ENCODE data around the gene NME3. TPM values are rescaled to one million over a fixed set of nuclear protein-coding genes. Genes with fewer than 3 reads are reported as not detected.

NME3 gene
- polyA plus RNA-seq, 3 donors from 2014 or later = 49.4 to 96.9 (median 82.4) TPM

- Mint-ChIP-seq H3K9me3 (no peaks in the 10 kb centered on the region), H3K27ac (peak overlapping the region; percentile 78 to 94 (median 84)), H3K27me3 (ENCODE audit: low read depth in 3 of 3) (peaks cover 7 to 12% (median 10%) of the 10 kb centered on the region in 3 donors), H3K4me3 (peak overlapping the region; percentile 84 to 92 (median 85)), H3K4me1 (peaks cover 25 to 30% of the 10 kb centered on the region in 2 donors), H3K36me3 (no peaks in the 10 kb centered on the region)
- DNase-seq = peak; percentile 42 to 53 (median 52)
These were observed 10.5 kb upstream of the NME3 start for GRCh38 chr16:1781758-1782407.

- no peak for DNase-seq
These were observed 9.9 kb upstream of the NME3 start for GRCh38 chr16:1781254-1781653.

GRCh38 chr16:1780677-1781072, 9.3 kb upstream of the NME3 start:
- Mint-ChIP-seq H3K4me1 (peaks cover 25 to 28% of the 10 kb centered on the region in 2 donors), H3K9me3 (no peaks in the 10 kb centered on the region), H3K27ac (peak overlapping the region in 2 of 6 donors; percentile 80 to 87), H3K27me3 (ENCODE audit: low read depth in 3 of 3) (peaks cover 7 to 12% (median 10%) of the 10 kb centered on the region in 3 donors), H3K4me3 (peak overlapping the region; percentile 84 to 92 (median 85)), H3K36me3 (no peaks in the 10 kb centered on the region)
- DNase-seq = no peak

More at GRCh38 chr16:1781254-1781653, 9.9 kb upstream of the NME3 start:
- peak overlapping the region; percentile 78 to 94 (median 84) for H3K27ac Mint-ChIP-seq
- no peaks in the 10 kb centered on the region for H3K36me3 Mint-ChIP-seq
- H3K27me3 Mint-ChIP-seq (ENCODE audit: low read depth in 3 of 3) = peaks cover 7 to 12% (median 10%) of the 10 kb centered on the region in 3 donors
- no peaks in the 10 kb centered on the region for H3K9me3 Mint-ChIP-seq
- peak overlapping the region; percentile 84 to 92 (median 85) for H3K4me3 Mint-ChIP-seq
- H3K4me1 Mint-ChIP-seq = peaks cover 25 to 30% of the 10 kb centered on the region in 2 donors

DNA sequence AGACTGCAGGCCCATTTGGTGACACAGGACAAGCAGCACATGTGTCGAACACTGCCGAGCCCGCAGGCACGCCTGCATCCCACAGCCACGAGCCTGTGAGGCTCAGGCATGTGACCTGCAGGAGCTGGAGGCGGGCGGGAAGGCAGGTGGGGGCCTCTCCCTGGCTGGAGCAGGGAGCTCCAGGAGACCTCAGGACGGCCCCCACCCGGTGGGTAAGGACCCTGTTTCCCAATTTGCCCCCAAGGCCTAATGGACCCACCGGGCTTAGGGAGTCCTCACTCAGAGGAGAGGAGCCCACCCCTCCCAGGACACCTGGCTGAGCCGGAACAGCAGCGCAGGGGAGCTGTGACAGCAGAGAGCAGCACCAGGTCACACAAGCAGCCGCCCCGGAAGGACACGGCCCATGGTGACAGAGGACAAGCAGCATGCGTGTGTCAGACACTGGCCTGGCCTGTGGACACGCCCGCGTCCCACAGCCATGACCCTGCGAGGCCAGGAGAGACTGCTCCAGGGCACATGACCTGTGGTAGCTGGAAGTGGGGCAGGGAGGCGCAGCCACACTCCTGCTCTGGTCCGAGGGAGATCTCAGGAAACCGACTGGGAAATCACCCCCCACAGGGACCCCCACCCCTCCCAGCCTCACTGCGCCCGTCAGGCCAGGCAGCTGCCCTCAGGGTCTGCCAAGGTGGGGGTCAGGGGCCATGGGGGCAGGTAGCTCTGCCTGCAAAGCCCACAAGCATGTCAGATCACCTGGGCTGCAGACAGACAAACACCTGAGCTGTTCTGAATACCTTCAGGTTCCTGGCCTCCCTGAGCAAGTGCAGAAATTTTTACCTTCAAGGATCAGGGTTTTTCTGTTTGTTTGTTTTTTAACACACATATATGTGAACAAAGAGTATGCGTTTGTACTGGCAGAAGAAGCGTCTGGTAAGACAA, 8.7 kb upstream of the NME3 start:
- H3K27ac Mint-ChIP-seq = peak overlapping the region in 2 of 6 donors; percentile 46 to 80
- no peaks in the 10 kb centered on the region for H3K9me3 Mint-ChIP-seq
- peak overlapping the region; percentile 38 to 92 (median 47) for H3K4me3 Mint-ChIP-seq
- H3K36me3 Mint-ChIP-seq = no peaks in the 10 kb centered on the region
- H3K27me3 Mint-ChIP-seq (ENCODE audit: low read depth in 3 of 3) = peaks cover 7 to 12% (median 10%) of the 10 kb centered on the region in 3 donors
- DNase-seq = no peak
- peaks cover 21 to 25% of the 10 kb centered on the region in 2 donors for H3K4me1 Mint-ChIP-seq

- H3K9me3 Mint-ChIP-seq = no peaks in the 10 kb centered on the region
- H3K27ac Mint-ChIP-seq = peak overlapping the region in 1 of 6 donors; percentile 69
These were observed 7.9 kb upstream of the NME3 start for GRCh38 chr16:1779234-1779701.

DNA sequence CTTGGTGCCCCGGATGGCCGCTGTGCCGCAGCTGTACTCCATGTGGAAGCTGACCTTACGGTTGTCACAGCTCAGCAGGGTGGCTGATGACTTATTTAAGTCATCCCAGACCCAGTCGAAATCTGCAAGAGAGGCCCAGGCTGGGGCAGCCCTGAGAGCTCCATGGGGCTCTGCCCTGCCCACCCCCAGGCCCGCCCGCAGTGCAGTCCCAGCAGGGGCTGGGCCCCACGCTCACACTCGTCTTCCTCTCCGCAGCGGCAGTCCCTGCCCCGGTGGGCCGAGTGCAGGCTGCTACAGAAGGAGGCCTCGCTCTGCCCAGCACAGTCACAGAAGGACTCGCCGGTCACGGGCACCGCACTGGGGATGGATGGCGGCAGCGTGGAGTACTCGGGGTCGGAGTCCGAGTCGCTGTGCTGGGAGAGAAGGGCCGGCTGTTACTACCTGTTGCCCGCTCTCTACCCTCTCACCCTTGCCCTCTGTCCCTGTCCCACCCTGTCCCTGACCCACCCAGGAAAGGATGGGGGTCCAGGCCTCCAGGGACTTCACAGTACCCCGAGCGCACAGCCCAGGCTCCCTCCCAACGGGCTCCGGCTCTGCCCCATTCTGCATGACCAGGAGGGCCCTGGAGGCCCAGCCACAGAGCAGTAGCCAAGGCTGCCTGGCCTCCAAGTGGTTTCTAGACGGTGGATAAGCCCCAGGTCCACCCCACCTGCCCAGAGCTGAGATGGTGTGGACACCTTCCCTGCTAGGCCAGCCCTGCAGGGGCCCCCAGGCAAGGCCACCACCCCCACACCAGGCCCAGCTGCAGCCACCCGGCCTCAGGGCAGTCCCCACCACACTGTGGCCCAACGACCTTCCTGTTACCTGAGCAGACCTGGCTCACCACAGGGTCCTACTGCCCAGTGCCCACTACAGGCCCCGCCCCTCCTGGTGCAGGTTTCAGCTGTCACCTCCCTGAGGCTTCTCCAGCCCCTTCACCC, 7.1 kb upstream of the NME3 start:
- no peak overlapping the region for H3K4me3 Mint-ChIP-seq
- no peak for DNase-seq
- H3K27ac Mint-ChIP-seq = peak overlapping the region in 1 of 6 donors; percentile 69
- H3K36me3 Mint-ChIP-seq = no peaks in the 10 kb centered on the region
- no peaks in the 10 kb centered on the region for H3K9me3 Mint-ChIP-seq
- peaks cover 17 to 23% of the 10 kb centered on the region in 2 donors for H3K4me1 Mint-ChIP-seq
- H3K27me3 Mint-ChIP-seq (ENCODE audit: low read depth in 3 of 3) = peaks cover 7 to 12% (median 10%) of the 10 kb centered on the region in 3 donors

More at GRCh38 chr16:1779234-1779701, 7.9 kb upstream of the NME3 start:
- H3K36me3 Mint-ChIP-seq = no peaks in the 10 kb centered on the region
- no peak for DNase-seq
- peak overlapping the region in 1 of 5 donors; percentile 6 for H3K4me3 Mint-ChIP-seq
- peaks cover 19 to 26% of the 10 kb centered on the region in 2 donors for H3K4me1 Mint-ChIP-seq
- H3K27me3 Mint-ChIP-seq (ENCODE audit: low read depth in 3 of 3) = peaks cover 7 to 12% (median 10%) of the 10 kb centered on the region in 3 donors

- Mint-ChIP-seq H3K4me3 (no peak overlapping the region), H3K9me3 (no peaks in the 10 kb centered on the region), H3K27ac (no peak overlapping the region), H3K27me3 (ENCODE audit: low read depth in 3 of 3) (peaks cover 5 to 13% (median 7%) of the 10 kb centered on the region in 3 donors), H3K4me1 (peaks cover 12 to 18% of the 10 kb centered on the region in 2 donors), H3K36me3 (no peaks in the 10 kb centered on the region)
- no peak for DNase-seq
These were observed 6.2 kb upstream of the NME3 start for GRCh38 chr16:1777375-1778199.

- H3K27me3 Mint-ChIP-seq (ENCODE audit: low read depth in 3 of 3) = peaks cover 6 to 10% (median 7%) of the 10 kb centered on the region in 3 donors
These were observed 5.6 kb upstream of the NME3 start for GRCh38 chr16:1776991-1777374.

GRCh38 chr16:1776672-1776955, 5.3 kb upstream of the NME3 start:
- H3K4me1 Mint-ChIP-seq = peaks cover 16 to 23% of the 10 kb centered on the region in 2 donors
- no peak overlapping the region for H3K27ac Mint-ChIP-seq
- no peak for DNase-seq

More at GRCh38 chr16:1776991-1777374, 5.6 kb upstream of the NME3 start:
- DNase-seq = no peak
- Mint-ChIP-seq H3K36me3 (no peaks in the 10 kb centered on the region), H3K9me3 (no peaks in the 10 kb centered on the region), H3K4me1 (peaks cover 16 to 22% of the 10 kb centered on the region in 2 donors), H3K27ac (no peak overlapping the region), H3K4me3 (no peak overlapping the region)

DNA sequence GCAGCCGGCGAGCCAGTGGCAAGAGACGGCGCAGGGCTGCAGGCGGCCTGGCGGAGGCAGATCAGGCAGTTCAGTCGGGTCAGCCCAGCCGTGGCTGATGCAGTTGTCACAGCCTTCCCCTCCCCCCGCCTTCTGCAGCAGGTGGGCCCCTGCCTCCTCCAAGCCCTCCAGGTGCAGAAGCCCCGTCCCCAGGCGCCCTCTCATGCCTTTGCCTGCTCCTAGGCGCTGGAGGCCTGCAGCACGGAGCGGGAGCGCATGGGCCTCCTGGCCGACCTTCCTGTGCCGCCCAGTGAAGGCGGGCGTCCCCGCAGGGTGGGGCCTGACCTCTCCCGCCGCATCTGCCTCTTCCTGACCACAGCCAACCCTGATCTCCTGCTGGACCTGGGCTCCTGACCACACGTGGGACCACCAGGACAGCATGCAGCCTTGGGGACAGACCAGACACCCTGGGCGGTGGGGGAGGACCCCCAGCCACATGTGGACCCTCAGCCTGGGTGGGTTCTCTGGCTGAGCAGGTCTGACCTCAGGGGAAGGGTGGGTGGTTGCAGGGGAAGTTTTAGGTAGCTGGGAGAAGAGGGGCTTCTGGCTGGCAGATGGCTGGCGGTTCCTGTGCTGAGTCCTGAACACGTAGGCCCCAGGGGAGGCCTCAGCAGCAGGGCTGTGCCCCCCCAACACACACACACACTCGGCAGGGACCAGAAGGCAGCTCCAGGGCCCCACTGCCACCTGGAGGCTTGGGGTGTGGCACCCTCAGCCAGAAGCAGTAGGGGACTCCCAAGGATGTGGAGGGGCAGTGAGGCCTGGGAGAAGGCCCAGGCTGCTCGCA, 4.7 kb upstream of the NME3 start:
- Mint-ChIP-seq H3K27me3 (ENCODE audit: low read depth in 3 of 3) (peaks cover 8 to 9% (median 9%) of the 10 kb centered on the region in 3 donors), H3K27ac (peak overlapping the region in 1 of 6 donors; percentile 13), H3K4me1 (peaks cover 11 to 17% of the 10 kb centered on the region in 2 donors), H3K4me3 (no peak overlapping the region), H3K36me3 (no peaks in the 10 kb centered on the region), H3K9me3 (no peaks in the 10 kb centered on the region)
- DNase-seq = no peak

More at GRCh38 chr16:1776672-1776955, 5.3 kb upstream of the NME3 start:
- H3K9me3 Mint-ChIP-seq = no peaks in the 10 kb centered on the region
- peaks cover 8 to 9% (median 9%) of the 10 kb centered on the region in 3 donors for H3K27me3 Mint-ChIP-seq (ENCODE audit: low read depth in 3 of 3)
- H3K36me3 Mint-ChIP-seq = no peaks in the 10 kb centered on the region
- H3K4me3 Mint-ChIP-seq = no peak overlapping the region

DNA sequence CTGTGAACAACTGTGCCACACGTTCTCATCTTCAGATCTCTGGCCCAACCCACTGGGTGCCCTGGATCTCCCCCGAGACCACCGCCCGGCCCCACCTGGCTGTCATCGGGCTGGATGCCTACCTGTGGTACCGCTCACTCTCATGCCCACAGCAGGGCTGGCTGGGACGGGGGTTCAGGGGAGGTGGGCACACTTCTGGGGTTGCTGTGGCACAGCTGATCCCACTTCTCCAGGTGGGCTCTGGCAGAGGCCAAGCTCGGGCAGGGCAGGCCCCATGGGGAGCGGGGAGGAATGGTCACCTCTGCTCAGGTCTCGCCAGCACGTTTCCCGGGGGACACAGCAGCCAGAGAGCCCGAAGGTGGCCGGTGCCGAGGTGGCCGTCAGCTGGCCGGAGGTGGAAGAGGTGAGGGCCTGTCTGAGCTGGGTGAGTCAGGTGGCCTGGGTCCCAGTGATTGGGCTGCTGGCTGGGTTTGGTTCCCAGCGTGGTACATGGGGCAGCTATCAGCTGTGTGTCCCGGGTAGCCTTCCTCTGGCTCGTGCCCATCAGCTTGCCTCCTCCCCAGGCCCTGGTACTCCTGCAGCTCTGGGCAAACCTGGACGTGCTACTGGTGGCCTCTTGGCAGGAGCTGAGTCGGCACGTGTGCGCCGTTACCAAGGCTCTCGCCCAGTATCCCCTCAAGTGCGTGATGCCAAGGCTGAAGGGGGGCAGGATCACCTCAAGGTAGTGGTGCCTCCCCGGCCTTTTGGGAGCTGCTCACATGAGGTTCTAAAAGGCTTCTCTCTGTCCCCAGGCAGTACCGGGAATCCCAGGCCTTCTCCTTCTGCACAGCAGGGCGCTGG, 3.9 kb upstream of the NME3 start:
- peaks cover 13 to 18% of the 10 kb centered on the region in 2 donors for H3K4me1 Mint-ChIP-seq
- H3K9me3 Mint-ChIP-seq = no peaks in the 10 kb centered on the region
- H3K4me3 Mint-ChIP-seq = peak overlapping the region in 3 of 5 donors; percentile 27 to 55 (median 36)
- no peak for DNase-seq
- no peak overlapping the region for H3K27ac Mint-ChIP-seq
- peaks cover 8 to 12% (median 9%) of the 10 kb centered on the region in 3 donors for H3K27me3 Mint-ChIP-seq (ENCODE audit: low read depth in 3 of 3)
- no peaks in the 10 kb centered on the region for H3K36me3 Mint-ChIP-seq

All from immature natural killer cell (primary cell).